Suppressor macrophage treated with lipopolysaccharide for 4 hours (primary cell): ENCODE results near the gene EML4.

Source experiments
- DNase-seq: peaks from one replicate; pipeline ENCODE4 v3.0.0-alpha.2; 2020

The EML4 gene

DNA sequence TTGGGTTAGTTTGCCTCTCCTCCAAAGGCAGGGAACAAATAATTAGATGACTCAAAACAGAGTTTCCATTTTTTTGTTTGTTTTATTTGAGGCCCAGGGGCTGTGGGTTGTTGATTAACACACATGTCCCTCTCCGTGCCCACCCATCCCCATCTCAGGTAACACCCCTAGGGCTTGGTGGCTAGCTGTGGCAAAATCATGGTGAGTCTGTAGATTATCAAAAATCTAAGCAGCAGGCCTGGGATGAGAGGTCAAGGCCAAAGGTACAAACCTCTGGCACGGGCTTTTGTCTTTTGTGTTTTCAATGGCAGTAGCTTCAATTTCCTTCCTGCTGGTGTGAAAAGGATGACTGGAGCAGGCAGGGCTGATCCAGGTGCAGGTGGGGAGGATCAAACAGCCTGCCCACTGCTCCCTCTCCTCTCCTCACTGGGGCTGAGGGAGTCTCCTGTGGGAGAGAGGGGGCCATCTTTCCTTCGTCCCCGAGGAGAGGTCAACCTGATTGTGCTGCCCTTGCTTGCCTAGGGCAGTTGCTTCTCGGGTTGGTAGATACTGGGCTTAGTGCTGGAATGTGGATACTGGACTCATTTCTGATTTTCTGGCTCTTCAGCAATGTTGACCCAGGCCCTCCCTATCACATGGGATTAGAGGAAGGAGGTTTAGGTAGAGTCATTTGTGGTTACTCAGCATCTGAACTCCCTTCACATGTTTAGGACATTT is 31.9 kb upstream of the EML4 start:
- no peak for DNase-seq

DNA sequence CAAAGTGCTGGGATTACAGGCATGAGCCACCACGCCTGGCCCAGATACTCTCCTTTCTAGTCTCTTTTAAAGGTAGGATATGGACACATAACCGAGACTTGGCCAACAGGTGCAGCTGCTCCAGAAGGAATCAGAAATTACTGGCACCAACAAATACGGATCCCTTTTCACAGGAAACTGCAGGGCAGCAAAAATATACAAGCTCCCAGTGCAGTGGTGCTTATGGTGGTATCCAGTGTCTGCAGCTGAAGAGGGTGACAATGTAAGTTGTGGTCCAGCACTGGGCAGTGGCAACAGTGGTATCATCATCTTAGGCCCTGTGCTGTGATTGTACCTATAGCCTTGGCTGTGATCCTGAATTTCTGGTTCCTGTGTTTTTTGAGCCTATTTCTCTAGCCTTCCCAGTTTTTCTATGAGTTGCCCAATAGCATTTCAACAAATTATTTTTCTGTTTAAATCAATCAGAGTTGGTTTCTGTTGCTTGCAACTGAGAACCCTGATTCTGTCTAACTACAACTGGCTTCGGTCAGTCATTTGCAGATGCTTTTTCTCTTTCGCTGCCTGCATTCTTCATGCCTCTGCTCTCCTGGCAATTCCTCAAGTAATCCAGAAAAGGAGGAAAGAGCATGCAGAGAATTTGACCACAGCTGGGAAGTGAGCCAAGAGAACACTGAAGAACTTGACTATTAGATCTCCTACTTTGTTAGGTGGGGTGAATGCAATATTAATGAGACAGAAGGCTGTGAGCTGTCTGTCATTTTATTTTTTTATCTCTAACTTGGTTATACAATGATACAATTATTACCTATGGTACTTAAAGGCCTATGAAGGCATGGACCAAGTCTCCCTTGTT is 30.8 kb upstream of the EML4 start:
- DNase-seq, result no peak

DNA sequence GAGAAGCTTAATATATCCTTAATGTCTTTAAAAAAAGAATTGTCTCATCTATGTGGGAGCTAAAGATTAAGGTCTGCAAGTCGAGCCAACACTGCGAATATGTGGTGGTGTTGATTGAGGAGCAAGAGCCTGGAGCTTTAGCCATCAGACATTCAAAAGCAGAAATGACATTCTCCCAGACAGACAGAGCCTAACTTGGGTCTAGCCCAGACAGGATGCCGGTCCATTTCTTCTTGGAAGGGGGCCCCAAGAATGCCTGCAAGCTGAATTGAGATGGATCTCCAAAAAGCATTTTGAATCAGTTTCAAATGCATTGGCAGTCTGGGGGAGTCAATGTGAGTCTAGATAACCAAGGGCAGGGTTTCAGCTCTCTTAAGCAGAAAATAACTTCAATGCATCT is 30.1 kb upstream of the EML4 start:
- DNase-seq, result no peak

DNA sequence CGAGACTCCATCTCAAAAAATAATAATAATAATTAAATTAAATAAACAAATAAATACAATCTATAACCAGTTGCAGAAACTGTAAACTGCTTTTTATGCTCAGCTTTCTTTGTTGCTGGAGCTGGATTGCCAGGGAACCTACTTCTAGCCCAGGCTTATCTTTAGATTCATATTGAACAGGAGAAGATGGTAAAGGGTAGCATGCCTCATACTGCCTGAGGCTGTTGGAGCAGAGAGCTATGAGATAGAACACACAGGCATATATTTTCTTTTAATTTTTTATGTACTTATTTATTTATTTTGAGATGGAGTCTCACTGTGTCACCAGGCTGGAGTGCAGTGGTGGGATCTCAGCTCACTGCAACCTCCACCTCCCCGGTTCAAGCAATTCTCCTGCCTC is 28.7 kb upstream of the EML4 start:
- no peak for DNase-seq

DNA sequence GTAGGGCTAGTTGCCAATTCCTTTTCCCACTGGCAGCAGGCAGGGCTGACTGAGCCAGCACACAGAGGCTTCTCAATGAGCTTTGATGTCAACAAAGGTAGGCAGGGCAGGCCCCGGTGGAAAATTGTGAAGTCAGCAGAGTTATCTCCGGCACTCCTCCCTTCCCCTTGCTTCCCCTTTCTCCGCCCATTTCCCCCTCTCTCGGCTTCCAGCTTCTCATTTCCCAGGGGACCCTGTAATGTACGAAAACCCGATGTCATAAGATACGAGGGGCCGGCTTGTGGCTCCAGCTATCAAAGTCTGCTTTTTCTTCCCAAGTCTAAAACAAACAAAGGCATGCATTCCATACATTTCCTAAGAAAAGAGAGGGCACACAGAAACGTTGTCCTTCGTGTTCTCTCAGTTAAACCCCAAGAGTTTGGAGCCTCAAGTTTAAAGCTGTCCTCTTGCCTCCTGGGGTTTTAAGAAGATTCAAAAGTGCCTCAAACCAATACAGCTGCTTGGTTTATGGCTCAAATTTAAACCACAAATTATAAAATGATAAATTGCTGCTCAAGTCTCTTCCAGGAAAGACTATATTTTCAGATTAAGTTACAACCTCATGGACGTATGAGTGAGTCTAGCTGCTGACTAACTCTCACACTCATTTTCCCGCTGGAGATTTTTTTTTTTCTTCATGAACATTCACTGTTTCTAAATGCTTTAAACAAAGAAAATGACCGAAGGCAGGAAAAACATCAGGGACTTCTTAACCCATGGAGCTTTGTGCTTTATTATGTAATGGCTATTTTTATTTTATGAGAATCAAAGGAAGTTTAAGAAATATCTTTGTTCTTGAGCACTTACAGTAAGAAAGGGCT is 27.2 kb upstream of the EML4 start:
- DNase-seq, result peak; percentile 83

DNA sequence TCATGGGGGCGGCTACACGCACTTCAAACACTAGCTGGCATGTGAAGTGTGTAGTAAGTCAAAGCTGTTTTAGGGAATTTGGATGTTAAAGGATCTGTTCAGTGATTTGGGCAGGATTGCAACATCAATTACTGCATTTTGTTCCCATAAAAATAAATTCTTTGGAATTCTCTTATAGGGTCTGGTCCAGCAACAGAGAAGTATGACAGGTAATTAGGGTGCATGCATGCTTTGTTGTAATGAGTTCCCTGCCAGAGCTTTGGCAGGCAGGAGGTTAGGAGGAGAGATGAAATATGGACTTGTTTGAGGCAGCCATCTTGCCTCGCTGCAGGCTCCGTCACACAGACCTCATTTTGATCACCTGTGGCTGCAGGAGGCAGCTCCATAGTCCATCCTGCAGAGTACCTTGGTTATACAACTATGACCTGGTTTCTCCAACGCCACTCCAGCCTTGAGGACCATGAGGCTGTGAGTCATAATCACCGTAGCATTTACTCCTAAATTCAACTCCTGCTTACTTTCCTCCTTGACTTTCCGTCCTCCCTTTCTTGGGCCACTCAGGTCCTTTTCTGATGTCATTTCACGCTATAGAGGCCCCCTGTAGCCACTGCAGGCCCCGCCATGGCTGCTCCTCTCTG is 26.5 kb upstream of the EML4 start:
- no peak for DNase-seq

DNA sequence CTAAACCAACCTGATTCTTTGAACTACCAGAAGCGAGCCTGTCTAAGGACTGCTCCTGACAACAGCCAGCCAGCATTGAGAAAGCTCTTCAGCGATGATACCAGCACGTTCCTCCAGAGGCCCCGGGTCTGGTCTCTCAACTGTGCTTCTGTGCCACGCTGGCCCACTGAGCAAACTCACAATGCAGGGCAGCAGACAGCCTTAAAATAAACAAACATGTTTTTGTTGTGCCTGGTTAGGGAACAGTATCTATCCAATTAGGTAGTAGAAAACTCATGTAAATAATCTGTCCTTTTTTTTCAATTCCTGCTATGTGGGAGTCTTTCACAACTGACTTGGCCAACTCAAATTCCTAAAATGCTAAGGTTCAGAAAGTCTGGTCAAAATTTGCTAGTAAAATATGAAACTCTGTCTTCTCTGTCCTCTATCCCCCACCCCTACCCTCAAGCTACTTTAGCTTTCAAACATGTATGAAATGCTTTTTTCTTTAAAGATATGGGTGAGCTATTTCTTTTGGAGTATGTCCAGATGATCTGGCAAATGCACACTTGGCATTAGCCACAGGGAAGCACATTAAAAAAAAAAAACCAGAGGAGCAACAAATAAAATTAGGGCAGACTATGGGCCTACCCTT is 21.4 kb upstream of the EML4 start:
- no peak for DNase-seq

DNA sequence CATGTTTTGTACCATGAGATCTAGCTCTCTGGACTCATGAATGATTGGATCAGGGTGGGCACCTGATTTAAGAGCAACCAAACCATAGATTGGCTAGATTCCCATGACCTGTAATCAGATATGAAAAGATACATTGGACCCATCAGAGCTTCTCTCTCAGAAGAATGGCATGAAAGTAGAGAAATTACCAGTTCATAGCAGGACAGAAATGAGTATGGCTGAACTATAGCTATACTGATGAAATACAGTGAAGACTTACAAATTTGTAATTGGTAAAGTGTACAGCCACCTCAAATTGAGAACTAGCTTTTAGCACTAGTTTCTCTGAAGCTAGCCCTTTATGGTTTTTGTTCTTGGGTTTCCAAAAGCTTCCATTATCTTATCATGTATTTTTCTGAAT is 19.0 kb upstream of the EML4 start:
- DNase-seq, result no peak

DNA sequence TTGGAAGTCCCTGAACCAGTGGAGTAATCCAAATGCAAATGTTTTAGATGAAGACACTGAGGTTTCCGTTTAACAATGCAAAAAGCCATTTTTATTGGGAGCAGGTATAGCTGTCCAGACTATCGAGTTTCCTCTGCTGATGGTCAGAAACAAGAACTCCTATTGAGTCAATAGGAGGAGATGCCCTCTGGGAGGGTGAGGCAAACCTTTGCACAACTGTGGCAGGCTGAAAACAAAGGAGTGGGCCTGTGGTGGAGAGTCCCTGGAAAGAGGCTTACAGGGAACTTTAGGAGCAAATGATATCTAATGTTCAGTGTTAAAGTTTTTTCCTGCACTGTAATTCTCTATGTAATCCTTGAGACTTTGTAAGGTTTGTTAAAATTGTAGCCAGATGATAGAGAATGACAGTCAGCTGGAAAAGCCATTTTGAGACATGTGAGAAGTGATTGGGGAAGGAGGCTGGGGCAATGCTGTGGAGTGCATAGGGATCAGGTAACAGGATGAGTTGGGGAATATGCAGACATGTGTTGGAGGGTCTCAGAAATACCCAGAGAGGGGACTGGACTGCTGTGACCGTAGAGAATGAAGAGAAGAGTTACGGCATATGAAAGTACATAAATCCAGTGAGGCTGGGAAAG is 15.1 kb upstream of the EML4 start:
- no peak for DNase-seq

DNA sequence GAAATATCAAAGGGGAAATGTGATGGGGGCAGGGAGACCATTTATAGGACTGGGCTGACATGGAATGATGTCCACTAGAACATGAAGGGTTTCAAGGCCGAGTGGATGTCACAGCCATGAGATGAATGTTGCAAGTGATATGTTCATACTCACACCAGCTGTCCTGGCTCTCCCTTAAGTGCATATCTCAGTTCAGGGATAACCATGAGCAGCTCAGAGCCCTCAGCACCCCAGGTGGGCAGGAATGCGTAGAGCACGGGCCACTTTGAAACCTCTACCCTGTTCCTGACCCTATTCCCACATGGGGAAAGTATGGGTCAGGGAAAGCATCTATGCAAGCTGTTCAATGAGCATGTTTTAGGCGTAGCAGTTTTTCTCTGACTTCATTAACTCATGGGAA is 12.4 kb upstream of the EML4 start:
- no peak for DNase-seq

DNA sequence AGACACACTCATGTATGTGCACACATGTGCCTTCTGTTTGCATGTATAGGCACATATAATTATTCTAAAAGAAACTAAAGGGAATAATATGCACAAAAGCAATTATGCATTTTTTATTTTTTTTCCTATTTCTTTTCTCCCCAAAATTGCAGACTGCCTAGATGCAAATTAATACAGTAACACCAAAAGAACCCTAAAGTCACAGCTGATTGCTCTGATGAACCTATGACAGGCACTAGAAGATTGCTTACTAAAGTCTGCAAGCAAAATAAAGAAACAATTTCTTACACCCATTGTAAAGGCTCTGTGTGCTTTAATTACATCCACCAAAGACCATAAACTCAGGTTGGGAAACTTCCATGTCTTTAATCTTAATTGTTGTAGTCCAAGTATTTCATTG is 7.7 kb upstream of the EML4 start:
- no peak for DNase-seq

DNA sequence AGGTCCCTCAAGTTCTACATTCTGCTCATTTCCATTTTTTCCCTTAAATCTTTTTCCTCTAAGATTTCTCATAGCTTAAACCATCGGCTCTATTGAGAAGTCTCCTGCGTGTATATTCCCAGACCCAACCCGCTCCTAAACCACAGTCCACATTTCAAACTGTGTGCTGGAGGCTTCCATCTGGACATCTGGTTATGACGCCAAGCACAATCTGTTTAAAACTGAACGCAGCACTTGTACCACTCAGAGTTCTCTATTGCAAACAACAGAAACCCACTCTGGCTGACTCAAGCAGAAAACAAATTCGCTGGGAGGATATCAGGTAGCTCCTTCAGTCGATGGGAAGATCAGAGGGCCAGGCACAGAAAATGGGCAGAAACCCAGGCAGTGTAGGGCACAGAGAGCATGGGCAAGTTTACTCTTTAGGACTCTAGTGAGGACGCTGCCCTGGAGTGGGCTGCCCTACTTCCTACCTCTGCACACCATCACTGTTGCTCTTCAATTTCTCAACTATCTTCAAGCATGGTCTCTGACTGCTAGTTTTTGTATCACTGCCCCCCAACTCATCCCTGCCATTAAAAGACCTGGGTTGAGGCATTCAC is 5.6 kb upstream of the EML4 start:
- DNase-seq, result no peak

DNA sequence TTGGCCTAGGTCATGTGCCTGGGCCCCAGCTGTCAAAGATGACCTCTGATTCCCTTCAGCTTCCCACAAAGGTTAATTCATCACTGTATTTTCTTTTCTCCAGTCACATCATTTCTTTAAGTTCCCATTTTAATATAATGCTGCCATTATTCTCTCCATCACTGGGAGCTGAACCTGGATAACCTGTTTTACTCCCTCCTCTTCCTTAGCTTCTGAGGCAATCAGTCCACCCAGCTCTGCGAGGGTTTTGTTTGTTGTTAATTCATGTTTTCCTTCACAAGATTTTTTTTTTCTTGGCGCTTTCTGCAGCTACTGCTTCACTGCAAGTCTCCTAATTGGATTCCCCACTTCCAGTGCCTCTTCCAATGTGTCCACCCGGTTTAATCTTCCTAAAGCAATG is 5.1 kb upstream of the EML4 start:
- DNase-seq, result no peak

DNA sequence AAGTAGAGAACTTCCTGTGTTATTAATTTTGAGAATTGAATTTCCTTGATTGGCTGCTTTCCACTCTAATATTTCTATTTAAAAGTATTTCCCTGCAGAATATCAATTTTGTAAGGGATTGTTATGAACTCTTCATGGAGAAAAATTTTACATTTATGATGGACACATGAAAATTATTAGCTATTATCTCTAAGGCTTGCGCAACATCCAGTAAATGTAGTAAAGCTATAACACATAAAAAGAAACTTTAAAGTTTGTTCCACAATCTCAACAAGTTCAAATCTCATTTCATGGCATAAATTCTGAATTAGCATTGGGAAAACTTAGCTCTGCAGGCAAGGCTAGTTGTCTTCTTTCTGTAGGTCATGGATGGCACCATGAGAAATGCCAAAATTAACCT is 4.2 kb upstream of the EML4 start:
- no peak for DNase-seq

DNA sequence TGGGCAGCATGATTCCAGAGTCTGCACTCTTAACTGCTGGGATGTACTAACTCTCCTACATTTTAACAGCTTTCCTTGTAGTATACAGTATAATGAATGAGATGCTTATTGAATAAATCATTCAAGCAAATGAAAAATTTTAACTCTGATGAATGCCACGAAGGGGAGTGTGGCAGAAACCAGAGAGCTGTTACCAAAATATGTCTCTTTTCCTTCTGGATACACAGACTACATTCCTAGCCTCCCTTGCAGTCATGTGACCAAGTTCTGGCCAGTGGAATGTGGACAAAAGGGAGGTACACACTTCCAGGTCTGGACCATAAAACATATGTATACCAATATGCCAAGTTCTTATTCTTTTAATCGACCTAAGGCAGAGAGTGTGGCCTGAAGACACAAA is 1.7 kb upstream of the EML4 start:
- DNase-seq, result no peak

DNA sequence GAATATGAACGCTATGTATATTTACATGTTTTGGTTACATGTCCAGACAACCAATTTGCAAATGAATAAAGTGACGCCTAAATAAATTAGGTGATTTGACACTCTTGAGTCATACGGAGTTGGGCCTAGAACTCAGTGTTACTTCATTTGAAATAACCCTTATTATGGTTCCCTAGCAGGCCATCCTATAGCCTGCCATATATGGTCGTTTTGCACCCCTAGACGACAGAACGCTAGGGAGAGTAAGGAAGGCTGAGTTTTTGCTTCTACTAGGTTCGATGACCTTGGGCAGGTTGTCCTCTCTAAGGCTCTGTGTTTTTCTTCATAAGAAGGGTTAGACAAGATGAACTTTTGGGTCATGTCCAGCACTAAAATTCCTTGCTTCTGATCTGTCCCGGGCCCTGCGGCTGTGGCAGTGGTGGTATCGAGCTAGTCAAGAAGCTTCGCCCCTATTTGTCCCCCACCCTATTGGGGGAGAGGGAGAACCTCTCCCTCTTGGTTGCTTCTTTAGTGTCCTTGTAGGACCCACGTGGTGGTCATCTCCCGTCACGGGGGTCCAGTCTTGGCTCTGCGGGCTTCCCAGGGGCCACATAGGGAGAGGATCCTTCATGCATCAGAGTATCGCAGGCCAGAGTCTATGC is 574 bp upstream of the EML4 start:
- DNase-seq, result no peak

DNA sequence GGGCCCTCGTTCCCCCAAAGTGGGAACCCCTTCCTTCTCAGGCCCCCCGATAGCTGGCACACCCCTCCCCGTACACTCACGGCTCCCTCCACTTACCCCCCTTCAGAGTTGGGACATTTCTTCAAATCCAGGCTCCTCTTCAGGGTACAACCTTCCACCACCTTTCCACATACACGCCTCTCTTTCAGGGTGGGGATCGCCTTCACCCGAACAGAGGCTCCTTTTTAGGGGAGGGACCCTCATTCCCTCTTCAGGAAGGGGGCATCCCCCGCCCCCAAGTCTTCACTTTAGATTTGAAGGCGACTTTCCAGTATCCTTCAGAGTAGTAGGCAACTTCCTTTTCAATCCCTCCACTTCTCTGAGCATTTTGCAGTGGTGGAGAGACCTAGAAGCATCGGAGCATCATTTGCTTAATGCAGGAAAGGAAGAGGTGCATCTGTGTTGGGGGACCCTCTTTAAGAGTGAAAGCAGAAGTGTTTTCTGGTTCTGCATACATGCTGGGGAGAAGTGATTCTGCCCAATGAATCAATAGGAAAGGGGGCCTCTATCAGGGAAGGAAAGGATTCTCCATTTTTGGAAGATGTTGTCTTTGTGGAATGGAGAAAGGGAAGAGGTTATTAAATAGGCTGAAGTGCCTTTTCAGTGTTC is 845 bp downstream of the EML4 start:
- DNase-seq, result peak; percentile 47

DNA sequence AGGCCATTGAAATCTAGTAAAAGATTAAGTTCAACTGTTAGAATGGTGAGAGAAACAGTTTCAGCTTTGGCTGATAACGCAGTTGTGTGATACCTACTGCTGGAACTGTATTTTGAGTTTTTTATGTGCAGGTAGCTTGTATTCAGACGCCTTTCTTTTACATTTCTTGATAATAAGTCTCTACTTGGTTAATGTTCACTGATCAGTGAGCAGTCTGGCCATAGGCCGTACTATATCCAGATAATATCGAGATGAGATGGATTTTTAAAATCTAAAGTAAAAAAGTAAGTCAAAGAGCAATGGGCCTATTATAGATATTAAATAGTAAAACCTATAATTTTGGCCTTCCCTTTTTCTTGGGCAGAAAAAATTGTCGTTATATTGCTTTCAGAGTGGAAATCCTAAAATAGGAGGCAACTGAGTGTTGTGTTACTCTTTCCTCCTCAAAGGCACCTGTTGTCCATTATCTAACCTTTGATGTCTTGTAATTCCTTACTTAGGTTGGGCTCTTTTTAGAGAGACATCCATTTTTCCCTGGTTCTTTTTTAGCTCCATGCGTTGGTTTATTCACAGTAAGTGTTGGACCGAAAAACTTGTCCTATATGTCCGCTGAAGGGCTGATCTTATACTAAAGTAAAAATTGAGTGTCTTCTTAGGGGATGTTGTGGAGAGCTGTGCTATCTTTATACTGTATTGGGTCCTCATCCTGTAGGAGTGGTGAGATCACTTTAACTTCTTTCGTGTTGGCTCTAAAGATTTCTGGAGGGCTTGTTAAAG is 1.7 kb downstream of the EML4 start:
- no peak for DNase-seq

DNA sequence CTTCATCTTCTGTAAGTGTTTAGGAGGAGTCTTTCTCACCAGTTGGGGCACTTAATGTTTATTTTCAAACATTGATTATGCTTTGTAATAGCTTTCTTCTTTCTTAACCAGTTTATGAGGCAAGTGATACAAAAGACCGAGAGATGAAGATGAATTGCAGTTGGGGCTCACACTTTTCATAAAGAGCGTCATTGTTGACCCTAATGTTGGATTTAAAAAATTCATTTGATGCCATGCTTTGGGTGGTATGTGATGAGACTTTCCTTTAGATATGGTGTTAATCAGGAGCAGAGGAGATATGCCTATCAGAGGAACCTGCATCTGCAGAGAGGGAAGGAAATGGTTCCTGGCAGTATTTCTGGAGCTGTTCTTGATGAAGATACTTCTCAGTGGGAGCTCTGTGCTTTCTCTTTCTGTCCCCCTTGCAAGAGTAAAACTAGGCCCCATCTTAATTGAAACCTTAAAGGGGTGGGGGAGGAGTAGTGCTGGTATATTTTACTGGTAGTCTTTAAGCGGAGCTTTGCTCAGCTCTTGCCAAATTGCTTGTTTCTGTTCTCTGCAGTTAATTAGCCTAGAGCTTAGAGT is 2.3 kb downstream of the EML4 start:
- peak; percentile 58 for DNase-seq
